NCI-H82 treated with DMSO at 0.1 percent for 48 hours (cell line): ENCODE measurements around the gene GIMAP7.
"Not testable (repeated sequence)": the region's sequence is repeated elsewhere in the genome, so short reads cannot be mapped to it uniquely, and the experiment has no call there.

Source experiments
- DNase-seq: peaks from one replicate; lab custom pipeline; 2025; ENCODE audit not compliant: unreplicated experiment; lab: John Stamatoyannopoulos, UW

GIMAP7 gene

DNA sequence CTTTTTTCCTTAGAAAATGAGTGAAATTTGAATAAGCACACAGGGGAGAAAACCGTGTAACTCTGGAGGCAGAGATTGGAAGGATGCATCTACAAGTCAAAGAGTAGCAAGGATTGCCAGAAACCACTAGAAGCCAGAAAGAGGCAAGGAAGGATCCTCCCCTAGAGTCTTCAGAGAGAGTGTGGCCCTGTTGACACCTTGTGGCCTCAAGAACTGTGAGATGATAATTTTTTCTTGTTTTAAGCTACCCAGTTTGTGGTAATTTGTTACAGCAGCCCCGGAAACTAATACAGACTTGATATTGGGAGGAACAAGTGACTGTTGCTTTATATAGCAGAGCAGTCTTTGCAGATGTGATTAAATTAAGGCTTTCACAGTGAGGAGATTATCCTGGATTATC, 3.6 kb upstream of the GIMAP7 start:
- DNase-seq, result no peak

DNA sequence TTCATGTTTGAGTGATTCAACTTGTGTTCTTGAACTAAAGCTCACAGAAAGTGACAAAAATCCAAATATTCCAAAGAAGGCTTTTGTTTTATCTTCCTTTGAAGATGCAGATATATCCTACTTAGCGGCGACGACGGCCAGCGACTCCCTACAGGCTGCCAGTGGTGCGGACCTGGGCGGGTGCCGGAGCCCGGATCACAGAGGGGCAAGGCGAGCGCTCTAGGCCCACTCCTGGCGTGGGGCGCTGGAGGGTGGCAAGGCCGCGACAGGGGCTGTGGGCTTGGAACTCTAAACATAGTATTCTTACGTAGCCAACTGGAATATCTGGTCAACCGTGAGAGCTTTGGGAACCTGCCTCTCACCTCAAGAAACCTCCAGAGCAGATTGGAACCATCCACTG, 914 bp upstream of the GIMAP7 start:
- DNase-seq, result no peak

DNA sequence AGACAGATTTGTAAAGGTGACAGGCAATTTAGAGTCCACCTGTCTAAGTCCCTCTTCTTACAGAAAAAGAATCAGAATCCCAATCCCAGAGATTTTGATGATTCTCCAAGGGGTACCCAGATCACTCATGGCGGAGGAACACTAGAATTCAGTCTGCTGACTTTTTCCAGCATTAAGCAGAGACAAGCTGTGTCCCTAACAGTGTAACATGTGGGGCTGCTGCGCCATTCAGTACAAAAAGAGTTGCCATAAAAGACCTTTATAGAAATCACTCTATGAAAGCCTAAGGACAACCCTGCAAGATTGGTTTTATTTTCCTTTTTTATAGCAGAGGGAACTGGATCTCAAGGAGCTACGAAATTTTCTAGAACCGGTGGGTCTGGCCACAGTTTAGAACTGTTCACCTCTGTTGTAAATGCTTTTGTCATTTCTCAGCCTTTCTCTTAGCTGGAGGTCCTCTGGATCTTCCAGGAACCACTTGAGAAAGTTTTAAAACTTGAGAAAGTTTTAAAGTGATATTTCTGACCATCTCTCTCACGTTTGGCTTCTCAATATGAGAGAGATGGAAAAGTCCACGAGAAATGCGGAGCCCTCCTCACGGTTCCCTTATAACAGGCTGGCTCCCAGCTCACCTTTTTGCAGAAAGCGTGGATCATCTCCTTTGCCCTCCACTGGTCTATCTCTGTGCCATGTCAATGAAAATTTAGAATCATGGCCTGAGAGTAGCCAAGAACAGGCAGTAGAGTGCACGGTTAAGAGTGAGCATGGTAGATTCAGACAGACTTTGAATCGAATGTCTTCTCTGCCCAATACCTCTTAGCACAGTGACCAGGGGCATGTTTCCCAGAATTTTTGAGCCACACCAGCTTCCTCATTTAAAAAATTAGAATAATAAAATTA, 826 bp downstream of the GIMAP7 start:
- no peak for DNase-seq

DNA sequence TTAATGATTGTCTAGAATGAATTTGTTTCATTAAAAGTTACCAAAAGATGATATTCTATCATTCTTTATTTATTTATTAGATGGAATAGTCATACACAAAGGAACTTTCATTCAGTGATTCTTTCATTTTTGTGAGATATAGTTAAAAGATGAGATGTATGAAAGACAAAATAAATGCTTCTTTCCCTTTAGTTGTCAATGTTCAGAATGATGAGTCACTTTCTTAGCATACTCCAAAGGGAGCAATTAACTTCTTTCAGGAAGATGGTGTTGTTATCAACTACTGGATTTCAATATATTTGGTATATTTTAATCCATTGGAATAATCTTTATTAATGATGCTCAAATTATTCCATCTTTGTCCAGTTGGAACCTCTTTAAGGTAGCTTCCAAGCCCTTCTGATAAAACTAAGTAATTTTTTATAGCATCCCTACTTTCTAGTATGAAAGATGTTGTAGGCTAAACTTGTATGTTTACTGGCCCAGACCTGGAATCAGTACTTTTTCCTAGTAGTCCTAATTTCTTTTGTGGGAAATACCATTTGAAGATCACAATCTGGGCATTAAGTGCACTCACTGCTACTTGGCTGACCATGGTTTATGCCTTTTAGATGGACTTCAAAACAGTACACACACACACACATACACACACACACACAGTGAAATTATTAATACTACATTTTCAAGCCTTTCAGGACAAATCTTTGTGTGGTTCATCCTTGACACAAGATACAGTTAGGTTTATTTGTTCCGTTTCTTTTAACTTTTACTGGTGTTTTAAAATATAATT, 2.5 kb downstream of the GIMAP7 start:
- DNase-seq, result no peak

DNA sequence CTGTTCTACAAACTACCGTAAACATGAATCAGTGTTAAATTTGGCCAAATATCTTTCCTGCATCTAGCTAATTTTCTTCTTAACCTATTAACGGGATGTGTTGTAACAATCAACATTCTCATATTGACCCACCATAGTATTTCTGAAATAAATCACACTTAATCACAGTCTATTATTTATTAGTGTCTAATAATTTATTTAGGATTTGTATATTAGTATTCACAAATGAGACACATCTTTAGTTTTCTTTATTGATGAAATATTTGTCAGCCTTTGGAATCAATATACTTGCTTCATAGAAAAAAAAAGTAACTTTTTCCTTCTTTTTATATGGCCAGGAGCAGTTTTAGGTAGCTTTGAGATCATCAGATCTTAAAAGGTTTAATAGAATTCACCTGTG, 4.6 kb downstream of the GIMAP7 start:
- no peak for DNase-seq

DNA sequence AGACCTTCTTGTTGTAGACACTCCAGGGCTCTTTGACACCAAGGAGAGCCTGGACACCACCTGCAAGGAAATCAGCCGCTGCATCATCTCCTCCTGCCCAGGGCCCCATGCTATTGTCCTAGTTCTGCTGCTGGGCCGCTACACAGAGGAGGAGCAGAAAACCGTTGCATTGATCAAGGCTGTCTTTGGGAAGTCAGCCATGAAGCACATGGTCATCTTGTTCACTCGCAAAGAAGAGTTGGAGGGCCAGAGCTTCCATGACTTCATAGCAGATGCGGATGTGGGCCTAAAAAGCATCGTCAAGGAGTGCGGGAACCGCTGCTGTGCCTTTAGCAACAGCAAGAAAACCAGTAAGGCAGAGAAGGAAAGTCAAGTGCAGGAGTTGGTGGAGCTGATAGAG, 5.5 kb downstream of the GIMAP7 start:
- no peak for DNase-seq

DNA sequence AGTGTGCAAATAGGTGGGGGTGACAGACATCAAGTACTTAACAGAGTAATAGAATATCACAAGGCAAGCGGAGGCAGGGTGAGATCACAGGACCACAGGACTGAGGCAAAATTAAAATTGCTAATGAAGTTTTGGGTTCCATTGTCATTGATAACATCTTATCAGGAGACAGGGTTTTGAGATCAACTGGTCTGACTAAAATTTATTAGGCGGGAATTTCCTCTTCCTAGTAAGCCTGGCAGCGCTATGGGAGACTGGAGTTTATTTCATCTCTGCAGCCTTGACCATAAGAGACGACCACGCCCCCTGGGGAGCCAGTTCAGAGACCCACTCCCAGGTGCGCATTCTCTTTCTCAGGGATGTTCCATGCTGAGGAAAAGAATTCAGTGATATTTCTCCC, 8.3 kb downstream of the GIMAP7 start:
- DNase-seq, result not testable (repeated sequence)

DNA sequence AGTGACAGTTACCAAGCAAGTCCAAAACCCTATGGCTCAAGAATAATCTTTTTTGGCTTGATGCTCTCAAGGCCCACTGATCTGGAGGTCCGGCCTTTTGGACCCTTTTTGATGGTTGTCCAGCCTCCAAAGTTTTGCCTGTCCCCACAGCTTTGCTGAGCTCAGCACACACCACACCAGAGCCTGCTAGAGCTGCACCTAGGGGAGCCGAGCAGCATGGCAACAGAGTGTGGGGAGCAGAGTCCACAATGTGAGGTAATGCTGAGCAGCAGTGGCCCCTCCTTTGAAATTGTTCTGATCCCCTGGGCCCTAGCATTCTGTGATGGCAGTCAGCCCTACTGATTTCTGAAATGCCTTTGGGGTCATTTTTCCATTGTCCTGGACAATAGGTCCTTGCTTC, 9.3 kb downstream of the GIMAP7 start:
- DNase-seq, result no peak

DNA sequence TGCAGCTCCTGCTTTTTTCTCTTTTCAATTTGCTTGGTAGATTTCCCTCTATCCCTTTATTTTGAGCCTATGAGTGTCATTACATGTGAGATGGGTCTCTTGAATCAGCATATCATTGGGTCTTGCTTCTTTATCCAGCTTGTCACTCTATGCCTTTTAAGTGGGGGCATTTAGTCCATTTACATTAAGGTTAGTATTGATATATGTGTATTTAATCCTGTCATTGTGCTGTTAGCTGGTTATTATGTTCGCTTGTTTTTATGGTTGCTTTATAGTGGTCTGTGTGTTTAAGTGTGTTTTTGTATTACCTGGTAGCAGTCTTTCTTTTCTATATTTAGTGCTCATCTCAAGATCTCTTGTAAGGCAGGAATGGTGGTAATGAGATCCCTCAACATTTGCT, 17.0 kb downstream of the GIMAP7 start:
- DNase-seq, result no peak

DNA sequence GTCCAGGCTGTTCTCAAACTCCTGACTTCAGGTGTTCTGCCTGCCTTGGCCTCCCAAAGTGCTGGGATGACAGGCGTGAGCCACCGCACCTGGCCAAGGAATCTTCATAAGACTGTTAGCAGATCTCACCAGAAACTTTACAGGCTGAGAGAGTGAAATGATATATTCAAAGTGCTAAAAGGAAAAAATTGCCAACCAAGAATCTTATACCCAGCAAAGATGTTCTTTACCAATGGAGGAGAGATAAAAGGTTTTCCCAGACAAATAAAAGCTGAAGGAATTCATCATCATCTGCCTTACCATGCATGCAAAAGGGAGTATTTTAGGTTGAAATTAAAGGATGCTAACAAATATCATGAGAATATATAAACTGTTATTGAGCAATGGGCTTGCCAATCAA, 23.6 kb downstream of the GIMAP7 start:
- no peak for DNase-seq

DNA sequence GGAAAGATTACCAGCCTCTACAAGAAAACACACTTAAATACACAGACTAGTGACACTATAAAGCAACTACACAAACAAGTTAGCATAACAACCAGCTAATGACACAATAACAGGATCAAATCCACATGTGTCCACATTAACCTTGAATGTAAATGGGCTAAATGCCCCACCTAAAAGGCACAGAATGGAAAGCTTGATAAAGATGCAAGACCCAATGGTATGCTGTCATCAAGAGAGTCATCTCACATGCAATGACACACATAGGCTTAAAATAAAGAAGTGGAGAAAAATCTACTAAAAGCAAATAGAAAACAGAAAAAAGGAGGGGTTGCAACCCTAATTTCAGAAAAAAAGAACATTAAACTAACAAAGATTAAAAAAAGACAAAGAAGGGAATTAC, 38.5 kb downstream of the GIMAP7 start:
- no peak for DNase-seq

DNA sequence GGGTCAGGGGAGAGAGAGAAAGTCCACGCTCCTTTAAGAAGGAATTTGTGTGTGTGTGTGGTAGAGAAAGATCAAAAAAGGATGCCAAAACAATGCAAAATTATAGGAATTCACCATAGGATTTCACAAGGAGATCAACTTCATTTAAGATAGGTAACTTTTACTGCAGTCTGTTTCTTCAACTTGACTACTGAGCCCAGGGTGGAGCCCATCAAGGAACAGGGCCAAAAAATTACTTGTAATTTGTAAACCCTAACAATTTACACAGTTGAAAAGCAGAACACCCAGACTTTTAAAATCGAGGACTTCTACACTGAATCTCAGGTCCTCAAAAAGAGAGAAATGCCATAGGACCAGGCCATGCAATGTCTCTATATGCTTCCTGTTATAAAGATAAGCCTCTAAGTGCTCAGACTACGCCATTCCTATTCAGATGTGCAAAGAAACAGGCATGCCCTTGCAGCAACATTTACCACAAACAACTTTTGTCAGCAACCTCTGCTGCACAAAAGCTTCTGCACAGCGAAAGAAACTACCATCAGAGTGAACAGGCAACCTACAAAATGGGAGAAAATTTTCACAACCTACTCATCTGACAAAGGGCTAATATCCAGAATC, 42.0 kb downstream of the GIMAP7 start:
- no peak for DNase-seq

DNA sequence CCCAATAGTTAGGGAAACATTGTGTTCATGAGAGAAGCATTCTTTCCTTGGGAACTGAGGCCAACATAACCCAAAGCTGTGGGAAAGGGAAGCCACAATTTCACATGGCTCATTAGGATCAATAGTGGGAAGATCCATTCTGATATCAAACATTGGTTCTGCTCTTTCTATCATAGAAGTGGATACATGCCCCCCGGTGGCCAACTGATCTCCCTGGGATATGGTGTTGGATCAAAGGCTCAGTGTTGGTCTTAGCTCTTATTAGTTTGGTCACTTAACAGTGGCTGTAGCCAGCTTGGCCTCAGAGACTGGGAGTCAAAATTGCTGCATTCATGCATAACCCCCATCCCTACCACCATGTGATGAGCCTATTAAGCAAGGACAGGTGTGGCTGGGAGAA, 45.8 kb downstream of the GIMAP7 start:
- no peak for DNase-seq

DNA sequence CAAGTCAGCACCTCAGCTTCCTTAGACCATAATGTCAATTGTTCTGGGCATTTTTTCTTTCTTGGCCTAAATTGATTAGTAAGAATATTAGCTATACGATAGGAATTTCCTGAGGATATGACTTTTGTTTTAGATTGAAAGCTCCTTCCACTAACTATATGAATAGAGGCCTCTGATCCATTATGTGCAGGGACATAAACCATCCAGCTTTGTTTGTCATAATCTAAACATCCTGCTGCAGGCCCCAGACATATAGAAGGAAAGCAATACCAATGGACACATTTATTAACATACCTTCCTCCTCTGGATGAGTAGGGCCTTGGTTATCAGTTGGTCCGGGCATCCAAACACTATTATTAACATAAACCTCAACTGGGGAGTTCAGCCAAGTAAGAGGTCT, 48.2 kb downstream of the GIMAP7 start:
- no peak for DNase-seq

DNA sequence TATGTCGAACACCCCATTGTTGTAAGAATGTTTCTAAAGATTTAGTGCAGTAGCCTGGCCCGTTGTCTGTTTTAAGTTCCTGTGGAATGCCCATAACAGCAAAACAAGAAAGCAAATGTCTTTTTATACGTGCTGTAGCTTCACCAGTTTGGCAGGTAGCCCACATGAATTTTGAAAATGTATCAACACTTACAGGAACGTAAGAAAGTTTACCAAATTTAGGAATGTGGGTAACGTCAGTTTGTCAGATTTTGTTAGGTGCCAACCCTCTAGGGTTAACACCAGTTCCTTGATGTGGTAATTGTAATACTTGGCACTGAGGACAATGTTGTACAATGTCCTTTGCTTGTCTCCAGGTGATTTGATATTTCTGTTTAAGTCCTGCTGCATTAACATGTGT, 49.3 kb downstream of the GIMAP7 start:
- no peak for DNase-seq

DNA sequence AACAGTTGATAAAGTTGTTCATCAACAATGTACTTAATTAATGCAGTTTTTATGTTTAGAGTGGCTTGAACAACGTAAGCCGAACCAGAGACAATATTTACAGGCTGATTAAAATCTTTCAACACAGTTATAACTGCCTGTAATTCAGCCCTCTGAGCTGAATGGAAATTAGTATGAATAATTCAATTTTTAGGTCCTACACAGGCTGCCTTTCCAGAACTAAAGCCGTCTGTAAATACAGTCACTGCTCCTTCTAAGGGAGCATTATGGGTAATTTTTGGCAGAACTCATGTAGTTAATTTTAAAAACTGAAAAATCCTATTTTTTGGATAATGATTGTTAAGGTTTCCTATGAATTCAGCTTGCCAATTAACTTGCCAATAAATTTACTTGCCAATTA, 49.9 kb downstream of the GIMAP7 start:
- DNase-seq, result no peak

DNA sequence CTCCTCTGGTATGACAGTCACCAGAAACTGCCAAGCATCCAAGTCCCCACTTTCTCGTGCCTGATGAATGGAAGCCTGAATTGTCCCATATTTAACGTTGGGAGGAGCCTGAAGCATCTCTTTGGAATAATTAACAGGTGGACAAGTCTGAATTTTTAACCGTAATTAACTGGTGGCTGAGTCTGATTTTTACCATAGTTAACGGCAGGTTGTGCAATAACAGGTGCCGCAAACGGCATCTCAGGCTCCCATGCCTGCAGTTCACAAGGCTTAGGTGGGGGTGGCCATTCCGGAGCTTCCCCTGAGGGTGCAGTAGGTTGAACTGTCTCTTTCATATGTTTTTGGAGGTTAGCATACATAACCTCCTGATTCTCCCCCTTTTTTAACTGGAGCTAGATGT, 50.6 kb downstream of the GIMAP7 start:
- DNase-seq, result no peak

DNA sequence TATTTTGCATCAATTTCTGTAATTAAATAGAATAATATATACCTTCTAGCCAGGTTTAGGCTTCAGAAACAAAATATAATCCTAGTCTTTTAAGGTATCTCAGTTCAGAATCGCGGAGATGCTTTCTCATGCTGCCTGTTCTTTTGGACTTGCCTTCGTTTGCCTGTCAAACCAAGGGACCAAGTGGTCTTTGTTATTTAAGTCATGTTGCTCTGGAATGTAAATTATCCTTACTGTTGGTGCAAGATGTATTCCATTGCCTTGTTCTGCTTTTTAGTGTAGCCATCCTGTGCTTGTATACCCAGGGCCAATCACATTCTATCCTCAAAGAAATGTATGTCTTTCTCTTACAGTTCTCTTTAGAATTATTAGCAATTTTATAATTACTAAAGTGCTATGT, 51.5 kb downstream of the GIMAP7 start:
- no peak for DNase-seq

DNA sequence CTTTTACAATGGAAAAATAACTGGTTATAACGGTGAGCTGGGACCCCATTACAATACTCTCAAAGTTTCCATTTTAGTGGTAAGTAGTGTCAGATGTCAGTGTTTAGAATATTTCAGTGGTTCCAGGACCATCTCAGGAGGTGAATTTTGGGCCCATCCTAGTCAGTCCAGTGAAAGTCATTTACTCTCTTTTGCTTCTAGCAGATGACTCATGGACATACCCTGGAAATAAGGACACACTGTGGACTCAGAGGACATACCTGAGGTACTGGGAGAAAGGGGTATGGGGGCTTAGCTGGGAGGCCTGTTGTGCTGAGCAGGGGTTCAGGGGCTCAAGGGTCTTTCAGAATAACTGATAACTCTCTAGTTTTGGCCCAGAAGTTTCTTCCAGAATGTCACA, 51.9 kb downstream of the GIMAP7 start:
- DNase-seq, result no peak

DNA sequence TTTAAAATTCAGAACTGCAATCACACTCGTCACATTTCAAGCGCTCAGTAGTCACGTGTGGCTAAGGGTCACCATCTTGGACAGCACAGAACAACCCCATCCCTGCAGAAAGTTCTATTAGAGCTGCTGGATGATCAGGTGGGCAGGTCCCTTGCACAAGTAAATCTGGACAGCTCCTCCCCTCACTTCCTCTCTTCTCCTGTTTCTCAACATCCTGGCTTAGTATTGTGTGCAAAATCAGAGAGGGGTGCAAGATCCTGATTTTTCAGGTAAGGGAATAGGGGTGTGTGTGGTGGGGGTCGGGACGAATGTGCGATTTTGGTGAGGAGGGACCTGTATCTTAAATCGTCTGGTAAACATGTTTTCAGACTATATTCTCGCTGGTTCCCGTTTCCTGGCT, 52.5 kb downstream of the GIMAP7 start, which contains the start of gene GIMAP4:
GIMAP4 (plus strand) TSS at position 222 of the 400 bp plus-strand sequence. CDS start 2,512 bp downstream, outside the sequence.
- no peak for DNase-seq

DNA sequence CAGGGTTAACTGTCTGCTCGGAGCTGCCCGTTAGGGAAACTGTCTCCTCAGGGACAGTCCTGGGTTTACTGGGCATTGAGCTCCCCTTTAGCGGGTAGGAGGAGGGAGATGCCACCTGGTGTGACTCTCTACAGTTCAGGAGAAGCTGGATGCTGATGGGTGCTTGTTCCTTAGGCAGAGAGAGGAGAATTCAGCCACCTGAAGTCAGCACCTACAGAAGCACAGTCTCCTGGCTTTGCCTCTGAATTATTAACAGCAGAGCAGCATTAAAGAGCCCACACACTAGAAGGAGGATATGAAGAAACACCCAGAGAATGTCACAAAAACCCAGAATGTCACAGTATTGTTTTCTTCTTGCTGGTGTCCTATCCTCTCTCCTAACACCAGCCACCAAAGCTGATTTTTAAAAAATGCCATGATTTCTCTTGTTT, 53.2 kb downstream of the GIMAP7 start:
- no peak for DNase-seq

DNA sequence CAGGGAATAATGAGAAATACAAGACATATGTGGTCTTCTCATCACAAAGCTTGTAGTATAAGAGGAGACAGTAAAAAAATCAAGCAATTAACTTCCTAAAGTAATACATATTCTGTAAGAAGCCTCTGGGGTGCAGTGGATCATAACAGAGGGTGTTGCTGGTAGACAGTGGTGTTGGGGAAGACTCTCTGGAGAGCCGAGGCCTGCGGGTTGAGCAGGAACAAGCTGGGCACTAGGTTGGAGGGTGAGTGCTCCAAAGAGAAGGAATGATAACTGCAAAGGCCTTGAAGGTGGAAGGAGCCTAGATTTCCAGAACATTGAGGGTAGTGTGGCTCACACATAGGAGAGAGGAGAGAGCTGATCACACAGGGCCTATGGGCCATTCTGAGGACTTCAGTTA, 54.0 kb downstream of the GIMAP7 start:
- no peak for DNase-seq
